Neutrophil (primary cell): Measurements from ENCODE around the gene IGSF8.
"Not testable (repeated sequence)": the region's sequence is repeated elsewhere in the genome, so short reads cannot be mapped to it uniquely, and the experiment has no call there.

ENCODE experiments used
- H3K27ac ChIP-seq: fragments of 200-600 bp; sonication (generic); 2 replicates; pipeline ENCODE4 v1.5.1; 2016; ENCODE audit warnings: mild to moderate bottlenecking, moderate library complexity
- H3K27me3 ChIP-seq: fragments of 200-600 bp; sonication (generic); 2 replicates; pipeline ENCODE4 v1.6.0; 2016; ENCODE audit warnings: mild to moderate bottlenecking
- H3K36me3 ChIP-seq: fragments of 200-600 bp; sonication (generic); 2 replicates; pipeline ENCODE4 v1.5.1; 2017
- H3K4me1 ChIP-seq, 2 experiments: fragments of 200-600 bp in 1 of 2; sonication (generic) in 1 of 2; 1 replicate in 1 of 2; 2 replicates in 1 of 2; pipeline versions ENCODE4 v1.5.1 to v1.6.1; 2013 to 2016; ENCODE audit warnings: low read depth in 1 of 2, low read length in 1 of 2, mild to moderate bottlenecking in 1 of 2, moderate library complexity in 1 of 2; ENCODE audit not compliant: control insufficient read depth in 1 of 2, insufficient read depth in 1 of 2
- H3K4me3 ChIP-seq, 2 experiments: fragments of 200-600 bp in 1 of 2; sonication (generic) in 1 of 2; 1 replicate in 1 of 2; 2 replicates in 1 of 2; pipeline ENCODE4 v1.5.1; 2013 to 2016; ENCODE audit warnings: low read depth in 1 of 2, low read length in 1 of 2, mild to moderate bottlenecking in 1 of 2, moderate library complexity in 1 of 2
- H3K9me3 ChIP-seq: fragments of 200-600 bp; sonication (generic); 2 replicates; pipeline ENCODE4 v1.5.1; 2016
- CTCF ChIP-seq: fragments of 200-600 bp; sonication (generic); IDR thresholded peaks from 2 replicates; pipeline ENCODE4 v1.5.1; 2016; ENCODE audit warnings: antibody characterized with exemption

The IGSF8 gene

DNA sequence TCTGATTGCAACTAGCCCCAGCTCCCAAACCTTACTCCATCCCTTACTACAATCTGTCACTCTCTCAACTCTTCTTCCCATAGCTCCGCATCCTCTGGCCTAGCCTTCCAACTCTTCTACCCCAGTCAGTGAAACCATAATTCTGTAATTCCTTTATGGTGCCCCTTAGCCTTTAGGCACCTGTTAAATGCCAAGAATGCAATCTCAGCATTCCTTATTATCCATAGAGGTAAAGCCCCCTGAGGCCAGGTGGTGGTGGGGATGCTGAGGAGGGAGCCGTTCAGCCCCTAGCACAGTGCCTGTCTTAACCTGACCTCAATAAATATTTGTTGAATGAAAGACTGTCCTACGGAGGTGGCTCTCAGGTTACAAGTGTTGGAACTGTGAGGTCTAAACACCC is 31.1 kb upstream of the IGSF8 start:
- H3K9me3 ChIP-seq: no peaks in the 10 kb centered on the region
- H3K4me3 ChIP-seq: no peak overlapping the region
- H3K4me1 ChIP-seq: no peaks in the 10 kb centered on the region
- no peaks in the 10 kb centered on the region for H3K27me3 ChIP-seq
- H3K36me3 ChIP-seq: no peaks in the 10 kb centered on the region
- H3K27ac ChIP-seq: no peak overlapping the region
- no peak for TF ChIP-seq CTCF

GRCh38 chr1:160129046-160129445 is 30.6 kb upstream of the IGSF8 start:
- Histone ChIP-seq H3K9me3 (no peaks in the 10 kb centered on the region), H3K4me3 (no peak overlapping the region), H3K36me3 (no peaks in the 10 kb centered on the region), H3K27ac (no peak overlapping the region), H3K27me3 (no peaks in the 10 kb centered on the region), H3K4me1 (no peaks in the 10 kb centered on the region)
- no peak for TF ChIP-seq CTCF

DNA sequence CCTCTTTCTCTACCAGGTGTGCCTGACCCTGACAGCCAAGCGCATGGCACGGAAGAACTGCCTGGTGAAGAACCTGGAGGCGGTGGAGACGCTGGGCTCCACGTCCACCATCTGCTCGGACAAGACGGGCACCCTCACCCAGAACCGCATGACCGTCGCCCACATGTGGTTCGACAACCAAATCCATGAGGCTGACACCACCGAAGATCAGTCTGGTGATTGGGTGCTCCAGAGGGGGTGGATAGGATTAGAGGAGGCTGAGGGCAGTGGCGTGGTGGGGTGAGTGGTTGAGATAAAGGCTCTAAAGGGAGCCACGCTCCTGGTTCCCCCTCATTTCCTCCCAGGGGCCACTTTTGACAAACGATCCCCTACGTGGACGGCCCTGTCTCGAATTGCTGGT is 30.2 kb upstream of the IGSF8 start:
- TF ChIP-seq CTCF: no peak

DNA sequence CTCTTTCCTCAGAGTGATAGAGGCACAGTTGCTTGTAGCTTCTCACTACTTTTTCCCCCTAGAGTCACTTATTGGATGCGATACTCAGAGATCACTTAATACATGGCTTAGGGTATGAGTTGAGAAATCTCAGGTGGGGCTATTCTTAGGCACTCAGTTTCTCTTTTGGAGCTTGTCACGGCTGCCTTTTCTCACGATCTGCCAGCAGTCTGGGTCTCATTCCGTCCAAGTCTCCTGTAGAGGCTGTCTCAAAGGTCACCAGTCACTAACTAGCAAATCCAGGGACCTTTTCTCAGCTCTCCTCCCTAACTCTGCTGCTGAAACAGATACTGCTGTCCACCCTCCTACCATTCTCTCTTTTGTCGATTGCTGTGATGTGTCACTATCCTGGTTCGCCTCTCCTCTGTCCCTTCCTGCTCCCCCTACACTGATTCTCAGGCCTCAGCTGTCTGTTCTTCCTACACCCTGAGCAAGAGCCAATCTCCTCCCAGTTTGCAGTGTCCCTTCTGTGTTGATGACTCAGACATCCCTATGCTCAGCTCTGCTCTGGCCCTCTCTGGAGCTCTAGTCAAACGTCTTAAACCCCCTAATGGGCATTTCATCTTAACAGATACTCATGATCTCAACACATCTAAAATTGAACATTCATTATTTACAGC is 29.6 kb upstream of the IGSF8 start:
- H3K4me3 ChIP-seq: no peak overlapping the region
- H3K4me1 ChIP-seq: no peaks in the 10 kb centered on the region
- no peak overlapping the region for H3K27ac ChIP-seq
- no peak for TF ChIP-seq CTCF
- H3K9me3 ChIP-seq: no peaks in the 10 kb centered on the region
- H3K27me3 ChIP-seq: no peaks in the 10 kb centered on the region
- H3K36me3 ChIP-seq: no peaks in the 10 kb centered on the region

More for the DNA sequence above, 30.2 kb upstream of the IGSF8 start:
- no peaks in the 10 kb centered on the region for H3K9me3 ChIP-seq
- no peaks in the 10 kb centered on the region for H3K36me3 ChIP-seq
- H3K27ac ChIP-seq: no peak overlapping the region
- no peaks in the 10 kb centered on the region for H3K27me3 ChIP-seq
- H3K4me3 ChIP-seq: no peak overlapping the region
- H3K4me1 ChIP-seq: no peaks in the 10 kb centered on the region

GRCh38 chr1:160127381-160127780 is 29.0 kb upstream of the IGSF8 start:
- Histone ChIP-seq H3K4me1 (no peaks in the 10 kb centered on the region), H3K36me3 (no peaks in the 10 kb centered on the region), H3K27me3 (no peaks in the 10 kb centered on the region), H3K9me3 (no peaks in the 10 kb centered on the region), H3K4me3 (no peak overlapping the region), H3K27ac (no peak overlapping the region)
- no peak for TF ChIP-seq CTCF

- not testable (repeated sequence) for H3K9me3 ChIP-seq, H3K4me3 ChIP-seq, H3K27ac ChIP-seq, H3K4me1 ChIP-seq, H3K36me3 ChIP-seq, H3K27me3 ChIP-seq
Measured at GRCh38 chr1:160126342-160126741, 27.9 kb upstream of the IGSF8 start.
